Measurements from ENCODE around the gene MAPK11. TPM values are rescaled to one million over a fixed set of nuclear protein-coding genes. Genes with fewer than 3 reads are reported as not detected.

MAPK11 gene
- polyA plus RNA-seq, 1 donor (not counting 4 experiments of a cell fraction or from before 2014, with no cell fraction given), result 4.6 TPM

DNA sequence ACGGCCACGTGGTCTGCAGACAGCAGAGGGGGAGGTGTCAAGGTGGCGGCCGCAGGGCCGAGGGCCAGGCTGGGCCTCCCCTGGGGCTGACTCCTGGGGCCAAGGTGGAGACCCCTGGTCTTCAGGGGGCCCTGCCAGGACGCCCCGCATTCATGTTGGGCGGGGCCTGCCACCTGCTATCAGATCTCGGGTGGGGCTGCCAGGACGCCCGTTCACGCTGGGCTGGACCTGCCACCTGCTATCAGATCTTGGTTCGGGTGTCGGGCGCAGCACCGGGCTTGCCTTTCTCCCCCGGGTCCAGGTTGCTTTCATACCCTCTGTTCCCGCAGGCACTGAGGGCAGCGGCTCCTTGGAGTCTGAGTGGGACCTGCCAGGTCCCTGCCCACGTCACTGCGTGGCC lies 16.1 kb upstream of the MAPK11 start:
- dilution Hi-C loops (cut with MboI; ENCODE audit: extremely low pct_ligation_motif_present, low sequenced_read_pairs), result no loop called here
- peaks cover 8% of the 10 kb centered on the region for H4K20me1 ChIP-seq (ENCODE audit: control insufficient read depth, extremely low read depth, insufficient read depth, low read length)
- DNase-seq (ENCODE audit: low read depth, low spot score) (no peak), FAIRE-seq (no peak)
- peaks cover 49% of the 10 kb centered on the region for H3K79me2 ChIP-seq (ENCODE audit: control insufficient read depth, insufficient read depth, low read length)
- TF ChIP-seq, protein P1, sequence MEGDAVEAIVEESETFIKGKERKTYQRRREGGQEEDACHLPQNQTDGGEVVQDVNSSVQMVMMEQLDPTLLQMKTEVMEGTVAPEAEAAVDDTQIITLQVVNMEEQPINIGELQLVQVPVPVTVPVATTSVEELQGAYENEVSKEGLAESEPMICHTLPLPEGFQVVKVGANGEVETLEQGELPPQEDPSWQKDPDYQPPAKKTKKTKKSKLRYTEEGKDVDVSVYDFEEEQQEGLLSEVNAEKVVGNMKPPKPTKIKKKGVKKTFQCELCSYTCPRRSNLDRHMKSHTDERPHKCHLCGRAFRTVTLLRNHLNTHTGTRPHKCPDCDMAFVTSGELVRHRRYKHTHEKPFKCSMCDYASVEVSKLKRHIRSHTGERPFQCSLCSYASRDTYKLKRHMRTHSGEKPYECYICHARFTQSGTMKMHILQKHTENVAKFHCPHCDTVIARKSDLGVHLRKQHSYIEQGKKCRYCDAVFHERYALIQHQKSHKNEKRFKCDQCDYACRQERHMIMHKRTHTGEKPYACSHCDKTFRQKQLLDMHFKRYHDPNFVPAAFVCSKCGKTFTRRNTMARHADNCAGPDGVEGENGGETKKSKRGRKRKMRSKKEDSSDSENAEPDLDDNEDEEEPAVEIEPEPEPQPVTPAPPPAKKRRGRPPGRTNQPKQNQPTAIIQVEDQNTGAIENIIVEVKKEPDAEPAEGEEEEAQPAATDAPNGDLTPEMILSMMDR (optimal IDR thresholded peaks at IDR 0.05 in 1 of 3, IDR thresholded peaks at IDR 0.05 in 1 of 3, conservative IDR thresholded peaks at IDR 0.05 in 1 of 3; ENCODE audit: extremely low read depth in 1 of 3, insufficient read depth in 2 of 3, low read length in 3 of 3), result no peak
- no peak for TF ChIP-seq EZH2 (IDR thresholded peaks at IDR 0.05; ENCODE audit: low read length)
- no peak overlapping the region for H2AFZ ChIP-seq (ENCODE audit: control insufficient read depth, low read length)
- no peaks in the 10 kb centered on the region for H3K27me3 ChIP-seq (ENCODE audit: control insufficient read depth, extremely low read depth, insufficient read depth, low read length)
- H3K9me3 ChIP-seq (ENCODE audit: control insufficient read depth, low read depth, low read length), result no peaks in the 10 kb centered on the region
- no peak overlapping the region for H3K9ac ChIP-seq (ENCODE audit: control insufficient read depth, extremely low read depth, insufficient read depth, low read length)
- no peak overlapping the region for H3K27ac ChIP-seq (ENCODE audit: control insufficient read depth, insufficient read depth, low read length)
- no peak overlapping the region for H3K4me2 ChIP-seq (ENCODE audit: control insufficient read depth, extremely low read depth, insufficient read depth, low read depth, low read length)
- no peak overlapping the region for H3K4me3 ChIP-seq (ENCODE audit: control insufficient read depth in 2 of 3, extremely low read depth in 1 of 3, insufficient read depth in 2 of 3, low read depth in 1 of 3, low read length in 3 of 3)
- no peaks in the 10 kb centered on the region for H3K9me1 ChIP-seq (ENCODE audit: control insufficient read depth, extremely low read depth, insufficient read depth, low read length)
- peaks cover 32 to 38% of the 10 kb centered on the region in 2 experiments for H3K36me3 ChIP-seq (ENCODE audit: control insufficient read depth in 2 of 2, extremely low read depth in 1 of 2, insufficient read depth in 2 of 2, low read length in 2 of 2)
- peaks cover 18% of the 10 kb centered on the region for H3K4me1 ChIP-seq (ENCODE audit: control insufficient read depth, extremely low read depth, insufficient read depth, low read length)

DNA sequence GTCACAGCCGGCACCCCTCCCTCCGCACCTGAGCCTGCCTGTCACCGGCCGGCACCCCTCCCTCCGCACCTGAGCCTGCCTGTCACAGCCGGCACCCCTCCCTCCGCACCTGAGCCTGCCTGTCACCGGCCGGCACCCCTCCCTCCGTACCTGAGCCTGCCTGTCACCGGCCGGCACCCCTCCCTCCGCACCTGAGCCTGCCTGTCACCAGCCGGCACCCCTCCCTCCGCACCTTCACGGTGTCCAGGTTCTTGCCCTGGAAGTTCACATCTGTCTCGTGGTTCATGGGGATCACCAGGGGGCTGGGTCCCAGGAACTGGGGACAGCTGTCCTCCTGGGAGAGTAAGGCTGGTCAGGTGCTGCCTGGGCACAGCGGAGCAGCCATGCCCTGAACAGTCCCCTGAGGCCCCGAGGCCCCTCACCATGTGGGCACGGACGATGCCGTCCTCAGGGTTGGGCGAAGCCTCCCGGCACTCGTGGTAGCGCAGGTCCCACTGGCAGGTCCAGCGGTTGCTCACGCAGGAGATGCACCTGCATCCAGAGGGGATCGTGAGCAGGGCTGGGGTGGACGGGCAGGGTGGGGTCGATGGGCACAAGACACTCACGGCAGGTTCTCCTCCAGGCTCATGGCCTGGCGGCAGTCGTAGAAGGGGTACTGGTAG lies 15.5 kb upstream of the MAPK11 start:
- Histone ChIP-seq H3K4me3 (ENCODE audit: control insufficient read depth in 2 of 3, extremely low read depth in 1 of 3, insufficient read depth in 2 of 3, low read depth in 1 of 3, low read length in 3 of 3) (no peak overlapping the region), H3K27ac (ENCODE audit: control insufficient read depth, insufficient read depth, low read length) (no peak overlapping the region), H3K36me3 (ENCODE audit: control insufficient read depth in 2 of 2, extremely low read depth in 1 of 2, insufficient read depth in 2 of 2, low read length in 2 of 2) (peaks cover 32 to 37% of the 10 kb centered on the region in 2 experiments), H3K79me2 (ENCODE audit: control insufficient read depth, insufficient read depth, low read length) (peaks cover 44% of the 10 kb centered on the region), H4K20me1 (ENCODE audit: control insufficient read depth, extremely low read depth, insufficient read depth, low read length) (peaks cover 8% of the 10 kb centered on the region), H3K4me1 (ENCODE audit: control insufficient read depth, extremely low read depth, insufficient read depth, low read length) (peaks cover 18% of the 10 kb centered on the region), H3K9me3 (ENCODE audit: control insufficient read depth, low read depth, low read length) (no peaks in the 10 kb centered on the region), H3K4me2 (ENCODE audit: control insufficient read depth, extremely low read depth, insufficient read depth, low read depth, low read length) (no peak overlapping the region), H2AFZ (ENCODE audit: control insufficient read depth, low read length) (no peak overlapping the region), H3K27me3 (ENCODE audit: control insufficient read depth, extremely low read depth, insufficient read depth, low read length) (no peaks in the 10 kb centered on the region), H3K9ac (ENCODE audit: control insufficient read depth, extremely low read depth, insufficient read depth, low read length) (no peak overlapping the region), H3K9me1 (ENCODE audit: control insufficient read depth, extremely low read depth, insufficient read depth, low read length) (no peaks in the 10 kb centered on the region)
- TF ChIP-seq EZH2 (IDR thresholded peaks at IDR 0.05; ENCODE audit: low read length), result no peak
- TF ChIP-seq, protein P1 (optimal IDR thresholded peaks at IDR 0.05 in 1 of 3, IDR thresholded peaks at IDR 0.05 in 1 of 3, conservative IDR thresholded peaks at IDR 0.05 in 1 of 3; ENCODE audit: extremely low read depth in 1 of 3, insufficient read depth in 2 of 3, low read length in 3 of 3), result no peak
- FAIRE-seq (no peak), DNase-seq (ENCODE audit: low read depth, low spot score) (no peak)
- dilution Hi-C loops (cut with MboI; ENCODE audit: extremely low pct_ligation_motif_present, low sequenced_read_pairs), result no loop called here

All from keratinocyte (primary cell).